HEK293 (cell line): ENCODE data around the gene CFAP46.

ENCODE experiments used
- CTCF ChIA-PET: fragments of 350-600 bp; formaldehyde crosslinking; extraction: SDS; loops from one replicate; lab custom pipeline; 2021; ENCODE audit warnings: antibody characterized with exemption; lab: Yijun Ruan, JAX
- POLR2A ChIA-PET: fragments of 300-600 bp; formaldehyde crosslinking; extraction: SDS; loops from one replicate; lab custom pipeline; 2020; ENCODE audit warnings: antibody characterized with exemption, inconsistent platforms; lab: Yijun Ruan, JAX
- H3K27ac ChIP-seq: fragments of 200-500 bp; sonication (Bioruptor generic); 2 replicates; pipeline ENCODE4 v1.5.1; 2014; ENCODE audit warnings: low read depth, low read length, control low read depth, inconsistent platforms; ENCODE audit errors: extremely low read depth
- H3K36me3 ChIP-seq, 2 experiments: fragments of 200-500 bp in 1 of 2; sonication (Bioruptor generic) in 1 of 2; 1 replicate in 1 of 2; 2 replicates in 1 of 2; pipeline ENCODE4 v1.5.1; 2014 to 2017; ENCODE audit warnings: inconsistent platforms in 2 of 2, low read length in 2 of 2; ENCODE audit not compliant: control insufficient read depth in 2 of 2, insufficient read depth in 1 of 2
- H3K4me1 ChIP-seq: fragments of 200-500 bp; sonication (Bioruptor generic); 2 replicates; pipeline ENCODE4 v1.5.1; 2014; ENCODE audit warnings: mild to moderate bottlenecking, low read length, inconsistent platforms; ENCODE audit not compliant: control insufficient read depth, insufficient read depth
- H3K4me3 ChIP-seq: 2 replicates; pipeline ENCODE4 v1.5.1; 2011; ENCODE audit warnings: low read depth, mild to moderate bottlenecking, control low read depth, low read length, moderate library complexity
- H3K9me3 ChIP-seq: fragments of 200-500 bp; sonication (Bioruptor generic); 2 replicates; pipeline ENCODE4 v1.5.1; 2014; ENCODE audit warnings: low read depth, low read length, inconsistent platforms; ENCODE audit not compliant: control insufficient read depth, insufficient read depth
- FEZF1 ChIP-seq: fragments of 450-650 bp; formaldehyde crosslinking; IDR thresholded peaks from 2 replicates; pipeline ENCODE4 v1.5.1; 2016; ENCODE audit warnings: missing biosample characterization, missing genetic modification characterization
- SP3 ChIP-seq: fragments of 450-650 bp; formaldehyde crosslinking; IDR thresholded peaks from 2 replicates; pipeline ENCODE4 v1.5.1; 2016; ENCODE audit warnings: missing biosample characterization, missing genetic modification characterization
- ZBTB1 ChIP-seq: fragments of 450-650 bp; formaldehyde crosslinking; IDR thresholded peaks from 2 replicates; pipeline ENCODE4 v1.5.1; 2016; ENCODE audit warnings: missing biosample characterization, missing genetic modification characterization
- ZBTB20 ChIP-seq: fragments of 450-650 bp; formaldehyde crosslinking; IDR thresholded peaks from 2 replicates; pipeline ENCODE4 v1.5.1; 2016; ENCODE audit warnings: missing biosample characterization, missing genetic modification characterization
- ZIC2 ChIP-seq: fragments of 450-650 bp; formaldehyde crosslinking; IDR thresholded peaks from 2 replicates; pipeline ENCODE4 v1.5.1; 2016; ENCODE audit warnings: missing biosample characterization, missing genetic modification characterization
- ZNF157 ChIP-seq: fragments of 450-650 bp; formaldehyde crosslinking; IDR thresholded peaks from 2 replicates; pipeline ENCODE4 v1.5.1; 2016; ENCODE audit warnings: missing biosample characterization, missing genetic modification characterization
- ZNF19 ChIP-seq: fragments of 450-650 bp; formaldehyde crosslinking; IDR thresholded peaks from 2 replicates; pipeline ENCODE4; 2016; ENCODE audit warnings: missing biosample characterization, missing genetic modification characterization, low read depth
- ZNF324 ChIP-seq: fragments of 450-650 bp; formaldehyde crosslinking; IDR thresholded peaks from 2 replicates; pipeline ENCODE4 v1.5.1; 2016; ENCODE audit warnings: missing biosample characterization, missing genetic modification characterization
- ZNF768 ChIP-seq: fragments of 450-650 bp; formaldehyde crosslinking; IDR thresholded peaks from 2 replicates; pipeline ENCODE4 v1.5.1; 2018; ENCODE audit warnings: missing biosample characterization, mild to moderate bottlenecking, missing genetic modification characterization
- ZNF791 ChIP-seq: fragments of 450-650 bp; formaldehyde crosslinking; IDR thresholded peaks from 2 replicates; pipeline ENCODE4 v1.5.1; 2016; ENCODE audit warnings: missing biosample characterization, missing genetic modification characterization
- ZNF830 ChIP-seq: fragments of 450-650 bp; IDR thresholded peaks from 2 replicates; pipeline ENCODE4 v1.5.0; 2018; ENCODE audit warnings: missing biosample characterization, missing genetic modification characterization, low read depth, mild to moderate bottlenecking, moderate library complexity
- TF ChIP-seq, protein P1 (sequence below): fragments of 450-650 bp; formaldehyde crosslinking; IDR thresholded peaks from 2 replicates; pipeline ENCODE4 v1.5.1; 2016; ENCODE audit warnings: missing biosample characterization, missing genetic modification characterization
- TF ChIP-seq, protein P2 (sequence below): fragments of 450-650 bp; formaldehyde crosslinking; IDR thresholded peaks from 2 replicates; pipeline ENCODE4 v1.5.1; 2016; ENCODE audit warnings: missing biosample characterization, missing genetic modification characterization
- TF ChIP-seq, protein P3 (sequence below): fragments of 450-650 bp; formaldehyde crosslinking; IDR thresholded peaks from 2 replicates; pipeline ENCODE4 v1.5.1; 2016; ENCODE audit warnings: missing biosample characterization, missing genetic modification characterization

CFAP46 gene

DNA sequence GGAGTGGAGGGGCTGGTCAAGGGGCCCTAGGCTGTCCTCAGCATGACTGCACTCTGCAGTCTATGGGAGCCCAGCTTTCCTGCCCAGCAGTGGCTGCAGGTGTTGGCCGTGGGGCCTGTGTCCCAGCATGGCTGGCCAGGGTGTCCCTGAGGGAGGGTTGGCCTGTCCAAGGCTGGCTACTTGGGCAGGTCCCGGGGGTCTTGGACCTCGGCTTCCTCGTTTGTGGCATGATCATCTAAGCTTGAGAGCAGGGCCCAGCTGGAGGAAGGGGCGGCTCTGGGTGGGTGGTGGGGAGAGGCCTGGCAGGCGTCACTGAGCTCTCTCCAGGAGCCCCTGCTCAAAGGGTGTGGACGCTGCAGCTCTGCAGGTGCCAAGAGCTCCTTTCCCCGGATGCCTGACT, 43.7 kb upstream of the CFAP46 start:
- Histone ChIP-seq H3K36me3 (no peaks in the 10 kb centered on the region), H3K9me3 (no peaks in the 10 kb centered on the region), H3K4me1 (no peaks in the 10 kb centered on the region), H3K4me3 (no peak overlapping the region), H3K27ac (no peak overlapping the region)
- ChIA-PET CTCF (no interaction called here), POLR2A (no interaction called here)
- TF ChIP-seq ZNF157 (tag by site-specific recombination) (no peak), ZIC2 (tag by site-specific recombination) (peak; percentile 79)

DNA sequence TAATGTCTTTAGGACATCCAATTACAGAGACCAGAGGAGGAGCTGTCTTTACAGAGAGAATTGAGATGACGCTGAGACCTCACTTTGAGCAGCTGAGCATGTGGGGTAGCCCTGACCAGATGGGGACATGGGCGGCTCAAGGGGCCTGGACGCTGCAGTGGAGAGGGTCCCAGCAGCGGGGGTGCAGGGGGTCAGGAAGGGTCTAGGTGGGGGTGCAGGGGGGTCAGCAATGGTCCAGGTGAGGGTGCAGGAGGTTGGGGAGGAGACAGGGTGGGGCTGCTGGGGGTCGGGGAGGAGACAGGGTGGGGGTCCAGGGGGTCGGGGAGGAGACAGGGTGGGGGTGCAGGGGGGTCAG, 43.2 kb upstream of the CFAP46 start:
- Histone ChIP-seq H3K4me3 (no peak overlapping the region), H3K36me3 (no peaks in the 10 kb centered on the region), H3K27ac (no peak overlapping the region), H3K4me1 (no peaks in the 10 kb centered on the region), H3K9me3 (no peaks in the 10 kb centered on the region)
- no peak for TF ChIP-seq FEZF1 (tag by site-specific recombination)
- no peak for TF ChIP-seq ZBTB1 (tag by site-specific recombination)
- TF ChIP-seq SP3 (tag by site-specific recombination) = no peak
- TF ChIP-seq ZNF830 (tag by site-specific recombination) = no peak
- TF ChIP-seq ZNF19 (tag by site-specific recombination) = no peak
- TF ChIP-seq ZBTB20 (tag by site-specific recombination) = no peak
- TF ChIP-seq ZNF768 (tag by site-specific recombination) = no peak
- no peak for TF ChIP-seq ZNF791 (tag by site-specific recombination)
- no peak for TF ChIP-seq ZNF324
- TF ChIP-seq, protein P1, sequence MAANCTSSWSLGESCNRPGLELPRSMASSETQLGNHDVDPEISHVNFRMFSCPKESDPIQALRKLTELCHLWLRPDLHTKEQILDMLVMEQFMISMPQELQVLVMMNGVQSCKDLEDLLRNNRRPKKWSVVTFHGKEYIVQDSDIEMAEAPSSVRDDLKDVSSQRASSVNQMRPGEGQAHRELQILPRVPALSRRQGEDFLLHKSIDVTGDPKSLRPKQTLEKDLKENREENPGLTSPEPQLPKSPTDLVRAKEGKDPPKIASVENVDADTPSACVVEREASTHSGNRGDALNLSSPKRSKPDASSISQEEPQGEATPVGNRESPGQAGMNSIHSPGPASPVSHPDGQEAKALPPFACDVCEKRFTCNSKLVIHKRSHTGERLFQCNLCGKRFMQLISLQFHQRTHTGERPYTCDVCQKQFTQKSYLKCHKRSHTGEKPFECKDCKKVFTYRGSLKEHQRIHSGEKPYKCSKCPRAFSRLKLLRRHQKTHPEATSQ (tag by site-specific recombination) = no peak
- ChIA-PET POLR2A (no interaction called here), CTCF (no interaction called here)

DNA sequence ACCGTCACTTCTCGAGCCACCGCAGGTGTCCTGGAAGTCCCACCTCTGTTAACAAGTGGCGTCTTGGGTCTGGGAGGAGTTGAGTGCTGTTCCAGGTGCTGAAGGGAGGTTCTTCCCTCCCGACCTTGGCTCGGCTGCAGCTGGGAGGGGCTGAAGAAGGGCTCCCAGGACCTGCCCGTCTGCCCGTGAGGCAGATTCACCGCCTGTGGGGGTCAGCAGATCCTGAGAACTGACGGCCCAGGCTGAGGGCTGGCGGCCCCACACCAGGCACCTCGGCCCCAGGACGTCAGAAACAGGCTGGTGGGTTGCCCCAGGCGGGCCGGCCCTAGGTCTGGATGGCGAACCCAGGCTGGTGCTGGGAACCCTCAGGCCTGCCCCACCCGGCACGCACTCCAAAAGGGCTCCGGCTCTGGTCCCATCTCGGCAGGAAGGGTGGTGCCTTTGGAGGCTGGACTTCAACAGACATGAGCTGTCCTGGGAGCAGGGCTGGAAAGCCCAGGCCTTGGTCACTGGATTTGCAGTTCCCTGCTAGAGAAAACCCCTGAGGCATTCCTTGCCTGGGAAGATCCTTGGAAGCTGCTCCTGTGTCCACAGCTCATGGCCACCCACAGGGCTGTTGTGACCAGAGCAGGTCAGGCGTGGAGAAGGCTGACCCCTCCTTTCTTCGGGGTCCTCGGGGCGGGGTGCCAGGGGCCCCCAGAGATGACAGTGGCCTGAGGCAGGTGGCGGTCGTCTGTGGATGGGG, 42.6 kb upstream of the CFAP46 start:
- no peak overlapping the region for H3K27ac ChIP-seq
- H3K4me3 ChIP-seq = no peak overlapping the region
- no peaks in the 10 kb centered on the region for H3K9me3 ChIP-seq
- H3K4me1 ChIP-seq = no peaks in the 10 kb centered on the region
- TF ChIP-seq, protein P2, sequence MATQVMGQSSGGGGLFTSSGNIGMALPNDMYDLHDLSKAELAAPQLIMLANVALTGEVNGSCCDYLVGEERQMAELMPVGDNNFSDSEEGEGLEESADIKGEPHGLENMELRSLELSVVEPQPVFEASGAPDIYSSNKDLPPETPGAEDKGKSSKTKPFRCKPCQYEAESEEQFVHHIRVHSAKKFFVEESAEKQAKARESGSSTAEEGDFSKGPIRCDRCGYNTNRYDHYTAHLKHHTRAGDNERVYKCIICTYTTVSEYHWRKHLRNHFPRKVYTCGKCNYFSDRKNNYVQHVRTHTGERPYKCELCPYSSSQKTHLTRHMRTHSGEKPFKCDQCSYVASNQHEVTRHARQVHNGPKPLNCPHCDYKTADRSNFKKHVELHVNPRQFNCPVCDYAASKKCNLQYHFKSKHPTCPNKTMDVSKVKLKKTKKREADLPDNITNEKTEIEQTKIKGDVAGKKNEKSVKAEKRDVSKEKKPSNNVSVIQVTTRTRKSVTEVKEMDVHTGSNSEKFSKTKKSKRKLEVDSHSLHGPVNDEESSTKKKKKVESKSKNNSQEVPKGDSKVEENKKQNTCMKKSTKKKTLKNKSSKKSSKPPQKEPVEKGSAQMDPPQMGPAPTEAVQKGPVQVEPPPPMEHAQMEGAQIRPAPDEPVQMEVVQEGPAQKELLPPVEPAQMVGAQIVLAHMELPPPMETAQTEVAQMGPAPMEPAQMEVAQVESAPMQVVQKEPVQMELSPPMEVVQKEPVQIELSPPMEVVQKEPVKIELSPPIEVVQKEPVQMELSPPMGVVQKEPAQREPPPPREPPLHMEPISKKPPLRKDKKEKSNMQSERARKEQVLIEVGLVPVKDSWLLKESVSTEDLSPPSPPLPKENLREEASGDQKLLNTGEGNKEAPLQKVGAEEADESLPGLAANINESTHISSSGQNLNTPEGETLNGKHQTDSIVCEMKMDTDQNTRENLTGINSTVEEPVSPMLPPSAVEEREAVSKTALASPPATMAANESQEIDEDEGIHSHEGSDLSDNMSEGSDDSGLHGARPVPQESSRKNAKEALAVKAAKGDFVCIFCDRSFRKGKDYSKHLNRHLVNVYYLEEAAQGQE (tag by site-specific recombination) = peak; percentile 65
- TF ChIP-seq, protein P3, sequence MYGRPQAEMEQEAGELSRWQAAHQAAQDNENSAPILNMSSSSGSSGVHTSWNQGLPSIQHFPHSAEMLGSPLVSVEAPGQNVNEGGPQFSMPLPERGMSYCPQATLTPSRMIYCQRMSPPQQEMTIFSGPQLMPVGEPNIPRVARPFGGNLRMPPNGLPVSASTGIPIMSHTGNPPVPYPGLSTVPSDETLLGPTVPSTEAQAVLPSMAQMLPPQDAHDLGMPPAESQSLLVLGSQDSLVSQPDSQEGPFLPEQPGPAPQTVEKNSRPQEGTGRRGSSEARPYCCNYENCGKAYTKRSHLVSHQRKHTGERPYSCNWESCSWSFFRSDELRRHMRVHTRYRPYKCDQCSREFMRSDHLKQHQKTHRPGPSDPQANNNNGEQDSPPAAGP (tag by site-specific recombination) = no peak
- ChIA-PET POLR2A (no interaction called here), CTCF (no interaction called here)
- H3K36me3 ChIP-seq = no peaks in the 10 kb centered on the region
